Measurements from ENCODE around the gene DNMT1.
A peak's percentile ranks its signal among the peaks of the same experiment; 100 is the strongest.

Gene DNMT1

GRCh38 chr19:10088949-10089554 is 105.7 kb downstream of the DNMT1 start:
- no peak for TF ChIP-seq CTCF (conservative IDR thresholded peaks at IDR 0.05; ENCODE audit: low read depth, low read length)
- DNase-seq (ENCODE audit: low read depth), result peak; percentile 15
- H3K4me3 ChIP-seq (ENCODE audit: low read depth, low read length), result no peak overlapping the region

GRCh38 chr19:10087296-10088061 is 107.3 kb downstream of the DNMT1 start:
- peak overlapping the region; percentile 95 for H3K4me3 ChIP-seq (ENCODE audit: low read depth, low read length)
- no peak for DNase-seq (ENCODE audit: low read depth)
- no peak for TF ChIP-seq CTCF (conservative IDR thresholded peaks at IDR 0.05; ENCODE audit: low read depth, low read length)

GRCh38 chr19:10086591-10087192 is 108.1 kb downstream of the DNMT1 start:
- no peak for TF ChIP-seq CTCF (conservative IDR thresholded peaks at IDR 0.05; ENCODE audit: low read depth, low read length)
- peak overlapping the region; percentile 95 for H3K4me3 ChIP-seq (ENCODE audit: low read depth, low read length)
- DNase-seq (ENCODE audit: low read depth), result no peak

GRCh38 chr19:10085641-10086590 is 108.8 kb downstream of the DNMT1 start, which contains the start of gene SHFL:
TSS of gene SHFL (plus strand) at chr19:10086317. CDS start at chr19:10086428, 111 bp downstream.
- DNase-seq (ENCODE audit: low read depth), result peak; percentile 72
- H3K4me3 ChIP-seq (ENCODE audit: low read depth, low read length), result peak within 1 kb of the TSS; percentile 95

GRCh38 chr19:10084803-10085202 is 110.0 kb downstream of the DNMT1 start:
- no peak for TF ChIP-seq CTCF (conservative IDR thresholded peaks at IDR 0.05; ENCODE audit: low read depth, low read length)
- no peak for DNase-seq (ENCODE audit: low read depth)
- no peak overlapping the region for H3K4me3 ChIP-seq (ENCODE audit: low read depth, low read length)

More at GRCh38 chr19:10085641-10086590, 108.8 kb downstream of the DNMT1 start, which contains the start of gene SHFL:
- TF ChIP-seq CTCF (conservative IDR thresholded peaks at IDR 0.05; ENCODE audit: low read depth, low read length), result no peak

- DNase-seq (ENCODE audit: low read depth), result no peak
- no peak overlapping the region for H3K4me3 ChIP-seq (ENCODE audit: low read depth, low read length)
- TF ChIP-seq CTCF (conservative IDR thresholded peaks at IDR 0.05; ENCODE audit: low read depth, low read length), result no peak
Measured at GRCh38 chr19:10083911-10084310, 110.8 kb downstream of the DNMT1 start.
